MM.1S (cell line): ENCODE data around the gene OSBPL10.

Experiments
- EZH2 ChIP-seq: fragments of 300-600 bp; sonication (generic); optimal IDR thresholded peaks from 2 replicates; pipeline ENCODE3; 2017; ENCODE audit warnings: low read depth, mild to moderate bottlenecking, antibody characterized with exemption, low read length, mixed read lengths
- EZH2phosphoT487 ChIP-seq: fragments of 300-600 bp; sonication (generic); IDR thresholded peaks from 2 replicates; pipeline ENCODE4 v1.6.1; 2018; ENCODE audit warnings: antibody characterized with exemption, low read length
- TF ChIP-seq, protein P1 (sequence below): fragments of 300-600 bp; sonication (generic); IDR thresholded peaks from 2 replicates; pipeline ENCODE4 v1.5.1; 2016; ENCODE audit warnings: antibody characterized with exemption, low read length, mixed read lengths

DNA sequence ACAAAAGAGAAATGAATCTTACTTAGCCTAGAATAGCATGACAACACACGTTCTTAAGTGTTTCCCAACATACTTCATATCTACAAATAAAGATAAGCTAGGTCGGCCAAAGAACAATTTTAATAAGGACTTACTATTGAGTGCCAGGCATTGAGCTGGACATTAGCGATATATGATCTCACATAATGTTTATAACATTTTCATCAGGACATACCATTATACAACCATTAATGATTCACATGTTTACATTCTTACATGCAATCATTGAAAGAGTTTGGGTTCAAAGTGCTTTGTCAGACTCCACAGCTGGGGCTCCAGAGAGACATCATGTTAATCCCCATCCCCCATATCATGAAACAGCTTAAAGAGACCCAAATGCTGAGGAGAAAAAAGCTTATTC lies 259.4 kb downstream of the OSBPL10 start:
- TF ChIP-seq, protein P1, sequence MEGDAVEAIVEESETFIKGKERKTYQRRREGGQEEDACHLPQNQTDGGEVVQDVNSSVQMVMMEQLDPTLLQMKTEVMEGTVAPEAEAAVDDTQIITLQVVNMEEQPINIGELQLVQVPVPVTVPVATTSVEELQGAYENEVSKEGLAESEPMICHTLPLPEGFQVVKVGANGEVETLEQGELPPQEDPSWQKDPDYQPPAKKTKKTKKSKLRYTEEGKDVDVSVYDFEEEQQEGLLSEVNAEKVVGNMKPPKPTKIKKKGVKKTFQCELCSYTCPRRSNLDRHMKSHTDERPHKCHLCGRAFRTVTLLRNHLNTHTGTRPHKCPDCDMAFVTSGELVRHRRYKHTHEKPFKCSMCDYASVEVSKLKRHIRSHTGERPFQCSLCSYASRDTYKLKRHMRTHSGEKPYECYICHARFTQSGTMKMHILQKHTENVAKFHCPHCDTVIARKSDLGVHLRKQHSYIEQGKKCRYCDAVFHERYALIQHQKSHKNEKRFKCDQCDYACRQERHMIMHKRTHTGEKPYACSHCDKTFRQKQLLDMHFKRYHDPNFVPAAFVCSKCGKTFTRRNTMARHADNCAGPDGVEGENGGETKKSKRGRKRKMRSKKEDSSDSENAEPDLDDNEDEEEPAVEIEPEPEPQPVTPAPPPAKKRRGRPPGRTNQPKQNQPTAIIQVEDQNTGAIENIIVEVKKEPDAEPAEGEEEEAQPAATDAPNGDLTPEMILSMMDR, result no peak
- TF ChIP-seq EZH2 (no peak), EZH2phosphoT487 (no peak)
